NCI-H524 (cell line): ENCODE measurements around the gene NAALADL2.
"Not testable (repeated sequence)": the region's sequence is repeated elsewhere in the genome, so short reads cannot be mapped to it uniquely, and the experiment has no call there.

Experiments
- DNase-seq, 2 experiments: peaks; one replicate each; lab custom pipeline; 2025; lab: John Stamatoyannopoulos, UW

The NAALADL2 gene

DNA sequence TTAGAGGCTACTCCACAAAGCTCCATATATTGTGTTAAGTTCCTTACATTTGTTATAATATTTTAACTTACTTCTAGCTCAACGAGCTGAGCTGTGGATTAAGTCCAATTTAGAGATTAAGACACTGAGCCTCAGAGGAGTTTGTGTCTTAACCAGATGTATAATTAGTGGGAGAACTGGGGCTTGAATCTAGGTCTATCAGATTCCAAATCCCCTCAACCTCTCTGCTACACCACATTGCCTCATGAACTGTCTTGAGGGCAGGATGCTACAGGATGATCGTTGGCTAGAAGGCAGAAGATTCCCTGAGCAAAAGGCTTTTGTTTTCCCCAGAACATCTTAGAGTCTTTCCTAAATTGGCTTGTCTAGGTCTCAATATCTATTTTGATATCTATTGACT, 890.8 kb downstream of the NAALADL2 start:
- DNase-seq, result peak; percentile 46 to 66

DNA sequence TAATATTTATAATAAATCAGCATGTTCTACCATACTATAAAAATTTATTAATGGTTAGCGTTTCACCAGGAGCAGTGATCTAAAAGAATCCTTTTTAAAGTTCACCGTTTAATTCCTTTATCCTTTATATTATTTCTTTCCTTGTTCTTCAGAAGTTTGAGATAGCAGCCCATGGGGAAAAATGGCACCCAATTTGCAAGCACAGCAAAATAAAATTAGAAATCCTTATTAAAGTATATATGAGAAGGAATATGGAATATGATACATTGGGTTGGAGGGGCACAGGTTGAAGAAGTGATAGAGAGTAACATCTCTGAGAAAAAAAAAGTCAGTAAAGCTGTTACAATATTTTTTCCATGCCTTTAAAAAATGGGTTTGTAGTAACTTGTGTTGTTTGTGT, 892.0 kb downstream of the NAALADL2 start:
- DNase-seq, result no peak

DNA sequence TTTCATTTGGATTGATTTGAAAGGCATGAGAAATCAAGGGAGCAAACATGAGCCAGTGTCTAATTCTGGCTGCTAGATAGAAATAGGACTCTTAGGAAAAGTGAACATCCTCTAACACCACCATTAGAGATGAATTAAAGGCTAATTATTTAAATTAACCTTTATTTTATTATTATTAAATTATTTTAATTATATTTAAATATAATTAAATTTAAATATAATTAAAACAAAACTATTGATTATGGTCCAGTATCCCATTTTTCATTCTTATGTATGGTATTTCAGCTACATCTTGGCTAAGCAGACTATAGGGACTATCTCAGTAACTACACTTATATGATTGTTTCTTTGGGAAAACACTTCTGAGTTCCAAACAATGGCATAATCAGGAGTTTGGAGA, 904.8 kb downstream of the NAALADL2 start:
- no peak for DNase-seq

DNA sequence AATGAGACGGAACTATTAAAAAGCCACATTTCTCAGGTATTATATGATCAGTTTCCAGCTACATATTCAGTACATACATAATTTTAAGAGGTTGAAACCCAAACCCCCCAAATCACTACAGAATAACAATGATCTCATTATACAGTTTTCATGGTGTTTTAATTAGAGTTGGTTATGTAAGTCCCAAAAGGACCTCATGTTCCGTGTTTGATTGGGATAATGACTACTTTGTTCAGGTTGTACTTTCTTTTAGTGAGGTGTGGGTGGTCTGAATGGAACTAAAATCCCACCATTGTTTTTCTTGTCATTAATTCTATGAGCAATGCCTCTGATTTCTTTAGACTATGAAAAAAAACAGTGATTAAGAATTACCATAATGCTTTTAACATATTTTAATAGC, 905.6 kb downstream of the NAALADL2 start:
- no peak for DNase-seq

DNA sequence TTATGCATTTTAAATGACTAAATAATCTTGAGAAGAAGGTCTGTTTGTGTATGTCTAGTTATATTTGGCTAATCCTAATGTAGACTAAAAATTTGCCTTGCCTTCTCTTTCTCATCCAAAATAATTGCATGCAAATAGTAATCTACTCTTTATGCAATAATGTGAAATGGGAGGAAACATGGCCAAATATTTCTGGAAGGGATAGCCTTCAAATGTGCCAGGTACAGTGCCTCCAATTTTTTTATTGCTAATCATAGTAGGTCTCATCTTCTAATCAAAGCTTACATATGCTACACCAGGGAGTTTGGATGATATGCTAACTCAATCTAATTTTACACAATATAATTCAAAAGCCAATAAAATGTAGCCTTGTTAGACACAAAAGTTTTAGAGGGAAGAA, 911.3 kb downstream of the NAALADL2 start:
- DNase-seq, result no peak

DNA sequence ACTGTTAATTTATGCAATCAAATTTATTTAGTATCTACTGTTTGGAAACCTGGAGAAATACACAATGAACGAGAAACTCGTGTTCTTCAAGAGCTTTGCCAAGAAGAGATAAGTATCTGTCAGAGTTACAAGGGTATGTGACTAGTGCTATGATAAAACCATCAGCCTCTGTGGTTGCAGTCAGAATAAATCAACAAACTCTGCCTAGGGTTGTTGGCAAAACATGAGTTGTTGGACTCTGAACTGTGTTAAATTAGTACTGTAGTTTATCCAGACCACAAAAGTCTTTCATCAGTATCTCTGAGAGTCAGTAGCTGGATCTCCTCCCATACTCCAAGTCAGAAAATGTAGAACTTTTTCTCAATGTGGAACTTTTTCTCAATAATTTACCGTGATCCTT, 918.4 kb downstream of the NAALADL2 start:
- no peak for DNase-seq

DNA sequence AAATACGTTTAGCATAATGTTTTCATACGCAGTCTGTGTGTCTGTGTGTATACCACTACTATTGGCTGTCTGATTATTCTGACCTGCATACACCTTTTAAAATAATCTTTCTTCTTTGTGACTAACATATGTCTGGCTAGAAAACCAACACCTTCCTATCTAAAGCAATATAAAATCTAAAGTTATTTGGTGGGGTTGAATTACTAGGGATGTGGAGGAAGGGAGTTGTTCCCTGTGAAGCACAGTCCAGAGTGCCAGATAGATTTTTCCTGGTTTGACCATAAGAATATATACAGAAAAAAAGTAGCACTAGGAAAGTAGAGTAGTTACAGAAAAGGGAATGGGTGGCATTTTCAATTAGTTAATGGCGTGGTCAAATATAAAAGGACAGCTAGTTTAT, 918.8 kb downstream of the NAALADL2 start:
- DNase-seq, result no peak

DNA sequence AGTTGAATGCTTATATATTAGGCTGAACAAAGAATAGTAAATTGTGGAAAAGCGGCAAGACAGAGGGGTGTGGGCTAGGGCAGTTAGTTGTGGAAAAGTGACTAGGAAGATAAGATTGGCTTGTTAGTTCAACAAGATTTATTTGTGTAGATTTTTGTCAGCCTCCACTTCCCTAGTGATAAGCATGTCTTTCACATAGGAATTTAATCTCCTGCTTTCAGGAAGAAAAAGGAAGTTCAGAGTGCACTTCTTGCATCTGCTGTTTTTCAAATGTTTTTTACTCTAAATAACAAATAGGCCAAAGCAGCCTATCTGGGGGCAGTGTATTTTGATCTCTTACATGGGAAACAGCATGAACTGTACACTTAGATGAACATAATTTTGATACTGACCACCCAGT, 919.9 kb downstream of the NAALADL2 start:
- no peak for DNase-seq

DNA sequence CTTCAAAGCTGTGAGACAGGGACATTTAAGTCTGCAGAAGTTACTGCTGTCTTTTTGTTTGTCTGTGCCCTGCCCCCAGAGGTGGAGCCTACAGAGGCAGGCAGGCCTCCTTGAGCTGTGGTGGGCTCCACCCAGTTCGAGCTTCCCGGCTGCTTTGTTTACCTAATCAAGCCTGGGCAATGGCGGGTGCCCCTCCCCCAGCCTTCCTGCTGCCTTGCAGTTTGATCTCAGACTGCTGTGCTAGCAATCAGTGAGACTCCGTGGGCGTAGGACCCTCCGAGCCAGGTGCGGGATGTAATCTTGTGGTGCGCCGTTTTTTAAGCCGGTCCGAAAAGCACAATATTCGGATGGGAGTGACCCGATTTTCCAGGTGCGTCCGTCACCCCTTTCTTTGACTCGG, 928.0 kb downstream of the NAALADL2 start:
- DNase-seq, result not testable (repeated sequence)

DNA sequence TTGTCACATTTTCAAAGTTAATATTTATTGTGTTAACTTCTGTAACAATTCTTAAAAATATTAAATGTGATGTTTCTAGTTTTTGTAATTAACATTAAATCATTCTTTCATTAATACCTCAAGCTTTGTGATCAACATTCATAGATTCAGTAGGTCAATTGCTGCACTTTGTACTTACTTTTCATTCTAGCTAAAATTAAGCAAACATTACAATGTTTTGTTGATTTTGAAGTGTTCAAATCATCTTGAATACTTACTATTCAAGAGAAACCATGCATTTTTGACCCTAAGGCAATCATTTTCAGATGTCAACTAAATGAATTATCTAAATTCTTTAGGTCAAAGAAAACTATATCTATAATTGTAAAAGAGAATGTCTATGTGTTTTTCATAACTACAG, 933.1 kb downstream of the NAALADL2 start:
- no peak for DNase-seq

DNA sequence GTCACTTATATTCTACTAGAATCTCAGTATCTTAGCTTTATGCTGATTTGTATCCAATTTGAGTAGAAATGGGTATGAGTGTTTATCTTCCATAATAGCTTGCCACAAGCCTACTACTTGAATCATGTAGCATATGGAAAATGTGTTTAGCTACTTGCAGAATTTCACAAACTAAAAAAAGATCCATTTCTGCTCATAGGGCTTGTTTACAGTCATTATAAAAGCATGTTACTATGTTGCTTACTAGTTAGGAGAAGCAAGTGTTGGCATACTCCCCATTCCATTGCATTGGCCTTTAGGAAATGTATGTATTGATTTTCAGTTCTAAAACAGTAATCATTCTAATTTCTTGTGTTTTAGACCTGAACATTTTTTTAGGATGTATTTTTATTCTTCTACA, 939.2 kb downstream of the NAALADL2 start:
- no peak for DNase-seq

DNA sequence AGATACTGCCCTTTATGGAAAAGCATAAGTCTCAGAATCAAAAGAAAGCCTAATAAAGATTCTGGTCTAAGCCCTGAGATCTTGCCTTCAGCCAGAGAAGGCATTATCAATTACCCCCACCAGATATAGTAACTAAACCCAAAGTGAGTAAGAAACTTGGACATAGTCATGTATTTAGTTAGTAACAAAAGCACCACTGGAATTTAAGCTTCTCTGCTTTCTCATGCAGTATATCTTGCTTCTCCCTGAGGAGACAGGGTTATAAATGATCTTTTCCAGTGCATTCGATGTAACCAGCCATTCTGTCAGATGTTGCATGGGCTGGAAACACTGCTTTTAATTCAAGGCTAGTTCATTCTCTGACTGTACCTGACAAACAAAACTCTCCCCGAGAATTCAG, 946.7 kb downstream of the NAALADL2 start:
- no peak for DNase-seq

DNA sequence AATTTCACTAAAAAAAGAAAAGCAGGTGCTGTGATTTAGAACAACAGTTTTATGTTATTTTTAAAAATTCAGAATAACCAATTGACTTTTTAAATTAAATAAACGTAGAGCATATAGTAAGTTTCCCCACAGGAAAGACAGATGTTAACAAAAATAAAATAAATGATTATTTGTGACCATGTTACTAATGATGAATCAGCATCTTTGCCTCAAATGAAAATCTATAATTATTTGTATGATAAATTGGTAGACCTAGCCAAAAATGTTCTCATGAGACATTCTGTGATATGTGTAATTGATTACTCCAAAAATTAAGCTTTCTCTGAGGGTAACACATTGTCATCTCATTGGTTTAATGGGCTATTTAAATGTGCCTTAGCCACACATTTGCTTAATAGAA, 948.0 kb downstream of the NAALADL2 start:
- DNase-seq, result no peak

DNA sequence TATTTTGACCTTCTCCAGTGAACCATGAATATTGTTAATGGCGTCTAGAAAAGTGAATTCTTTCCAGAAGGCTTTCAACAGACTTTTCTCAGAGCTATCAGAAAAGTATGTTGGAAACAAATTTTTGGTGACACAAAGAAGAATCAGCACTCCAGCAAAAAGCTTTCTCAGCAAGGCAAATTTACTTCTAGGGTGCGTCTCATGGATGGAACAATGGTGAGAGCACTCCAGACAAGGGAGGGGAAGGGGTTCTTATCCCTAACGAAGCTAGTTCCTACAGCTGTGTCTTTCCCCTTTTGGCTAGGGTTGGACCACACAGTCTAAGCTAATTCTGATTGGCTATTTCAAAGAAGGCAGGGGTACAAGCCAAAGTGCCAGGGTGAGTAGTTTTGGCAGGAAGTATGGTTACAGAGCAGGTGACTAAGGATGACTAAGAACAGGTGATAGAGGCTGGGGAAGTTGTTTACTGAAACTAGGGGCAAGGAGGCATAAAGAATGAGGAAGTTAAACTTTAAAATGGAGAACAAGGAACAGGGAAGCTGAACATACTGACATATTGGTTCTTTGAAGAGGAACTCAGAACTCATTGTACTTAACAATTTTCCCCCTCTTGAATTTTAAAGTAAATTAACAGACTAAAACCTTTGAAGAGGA, 959.8 kb downstream of the NAALADL2 start:
- no peak for DNase-seq

DNA sequence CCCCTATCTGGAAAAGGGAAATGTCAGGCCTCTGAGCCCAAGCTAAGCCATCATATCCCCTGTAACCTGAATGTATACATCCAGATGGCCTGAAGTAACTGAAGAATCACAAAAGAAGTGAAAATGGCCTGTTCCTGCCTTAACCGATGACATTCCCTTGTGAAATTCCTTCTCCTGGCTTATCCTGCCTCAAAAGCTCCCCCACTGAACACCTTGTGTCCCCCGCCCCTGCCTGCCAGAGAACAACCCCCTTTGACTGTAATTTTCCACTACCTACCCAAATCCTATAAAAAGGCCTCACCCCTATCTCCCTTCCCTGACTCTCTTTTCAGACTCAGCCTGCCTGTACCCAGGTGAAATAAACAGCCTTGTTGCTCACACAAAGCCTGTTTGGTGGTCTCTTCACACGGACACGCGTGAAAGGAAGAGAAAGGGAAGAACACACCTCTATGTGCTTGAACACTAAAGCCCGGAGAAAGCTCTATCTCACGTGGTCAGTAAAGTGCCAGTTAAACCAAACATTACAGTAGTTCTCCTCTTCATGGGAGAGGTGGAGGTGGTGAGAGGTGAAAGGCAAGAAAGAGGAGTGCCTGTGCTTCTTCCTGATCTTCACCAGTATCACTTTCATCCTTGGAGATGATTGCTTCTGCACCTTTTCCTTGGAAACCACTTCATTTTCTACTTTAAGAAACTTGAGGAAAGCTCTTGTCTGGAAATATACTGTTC, 963.8 kb downstream of the NAALADL2 start:
- not testable (repeated sequence) for DNase-seq

DNA sequence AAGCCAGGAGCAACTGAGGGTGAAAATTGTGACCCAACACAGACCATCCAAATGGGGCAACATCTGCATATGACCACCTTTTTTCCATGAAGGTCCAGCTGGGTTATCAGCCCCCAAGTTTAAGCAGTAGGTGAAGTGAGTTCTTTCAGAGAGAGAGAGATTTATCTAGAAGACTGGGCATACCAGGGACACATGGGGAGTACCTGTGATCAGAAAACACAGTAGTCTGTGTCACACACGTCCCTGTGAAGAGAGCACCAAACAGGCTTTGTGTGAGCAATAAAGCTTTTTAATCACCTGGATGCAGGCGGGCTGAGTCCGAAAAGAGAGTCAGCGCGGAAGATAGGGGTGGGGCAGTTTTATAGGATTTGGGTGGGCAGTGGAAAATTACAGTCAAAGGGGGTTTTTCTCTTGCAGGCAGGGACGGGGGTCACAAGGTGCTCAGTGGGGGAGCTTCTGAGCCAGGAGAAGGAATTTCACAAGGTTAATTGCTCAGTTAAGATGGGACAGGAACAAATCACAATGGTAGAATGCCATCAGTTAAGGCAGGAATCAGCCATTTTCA, 966.0 kb downstream of the NAALADL2 start:
- not testable (repeated sequence) for DNase-seq

DNA sequence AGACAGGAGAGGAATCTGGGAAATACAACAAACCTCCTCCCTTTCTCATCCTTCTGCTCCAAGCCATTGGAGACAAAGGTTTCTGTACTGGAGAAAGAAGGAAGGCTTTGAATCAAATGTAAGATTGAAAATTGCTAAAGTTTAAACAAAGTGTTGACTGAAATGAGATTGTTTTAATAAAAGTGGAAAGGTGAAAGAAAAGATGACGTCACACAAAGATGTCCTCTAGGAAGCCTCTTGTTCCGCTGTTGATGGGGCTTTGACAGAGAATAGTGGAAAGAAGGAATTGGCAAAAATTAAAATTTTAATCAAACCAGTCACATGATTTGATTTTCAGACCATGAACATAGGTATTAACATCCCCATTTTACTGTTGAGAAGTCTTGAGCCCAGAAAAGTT, 967.6 kb downstream of the NAALADL2 start:
- DNase-seq, result no peak

DNA sequence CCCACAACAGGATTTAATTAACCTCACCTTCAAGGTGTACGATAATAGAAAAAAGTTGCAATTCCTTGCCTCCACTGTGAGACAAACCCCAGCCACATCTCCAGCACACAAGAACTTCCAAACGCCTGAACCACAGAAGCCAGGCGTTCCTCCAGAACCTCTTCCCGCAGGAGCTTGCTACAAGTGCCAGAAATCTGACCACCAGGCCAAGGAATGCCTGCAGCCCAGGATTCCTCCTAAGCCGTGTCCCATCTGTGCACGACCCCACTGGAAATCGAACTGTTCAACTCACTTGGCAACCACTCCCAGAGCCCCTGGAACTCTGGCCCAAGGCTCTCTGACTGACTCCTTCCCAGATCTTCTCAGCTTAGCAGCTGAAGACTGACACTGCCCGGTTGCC, 970.7 kb downstream of the NAALADL2 start:
- not testable (repeated sequence) for DNase-seq

DNA sequence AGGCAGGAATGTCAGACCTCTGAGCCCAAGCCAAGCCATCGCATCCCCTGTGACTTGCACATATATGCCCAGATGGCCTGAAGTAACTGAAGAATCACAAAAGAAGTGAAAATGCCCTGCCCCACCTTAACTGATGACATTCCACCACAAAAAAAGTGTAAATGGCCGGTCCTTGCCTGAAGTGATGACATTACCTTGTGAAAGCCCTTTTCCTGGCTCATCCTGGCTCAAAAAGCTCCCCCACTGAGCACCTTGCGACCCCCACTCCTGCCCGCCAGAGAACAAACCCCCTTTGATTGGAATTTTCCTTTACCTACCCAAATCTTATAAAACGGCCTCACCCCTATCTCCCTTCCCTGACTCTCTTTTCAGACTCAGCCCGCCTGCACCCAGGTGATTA, 976.6 kb downstream of the NAALADL2 start:
- DNase-seq, result not testable (repeated sequence)

DNA sequence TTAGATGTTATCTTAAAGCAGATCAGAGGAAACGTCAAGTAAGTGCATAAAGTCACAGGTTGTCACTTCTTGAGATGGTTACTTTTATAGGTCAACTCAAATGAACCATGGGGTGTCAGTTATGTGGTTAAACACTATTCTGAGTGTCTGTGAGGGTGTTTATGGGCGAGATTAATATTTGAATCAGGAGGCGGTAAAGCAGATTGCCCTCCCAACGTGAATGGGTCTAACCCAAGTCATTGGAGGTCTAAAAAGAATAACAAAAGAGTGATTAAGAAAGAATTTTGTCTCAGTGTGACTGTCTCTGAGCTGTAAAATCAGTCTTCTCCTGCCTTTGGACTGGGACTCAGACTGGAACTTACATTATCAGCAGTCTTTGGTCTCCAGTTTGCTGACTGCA, 977.5 kb downstream of the NAALADL2 start:
- DNase-seq, result no peak

DNA sequence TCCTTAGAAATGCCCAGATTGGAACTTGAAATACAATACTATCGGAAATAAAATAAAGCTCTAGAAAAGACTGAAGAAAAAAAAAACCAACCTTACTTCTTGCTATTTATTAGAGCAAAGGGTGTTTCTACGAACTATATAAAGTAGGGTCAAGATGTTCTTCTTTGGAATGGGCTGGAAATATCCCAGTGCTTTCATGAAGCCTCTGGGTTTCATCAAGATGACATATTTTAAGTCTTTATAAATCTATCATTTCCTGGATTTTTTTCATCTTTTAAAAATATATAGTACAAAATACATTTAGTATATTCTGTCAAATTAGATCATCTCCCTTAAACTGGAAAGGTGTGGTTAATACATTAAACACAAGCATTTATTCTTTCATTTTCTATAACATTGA, 978.8 kb downstream of the NAALADL2 start:
- no peak for DNase-seq

DNA sequence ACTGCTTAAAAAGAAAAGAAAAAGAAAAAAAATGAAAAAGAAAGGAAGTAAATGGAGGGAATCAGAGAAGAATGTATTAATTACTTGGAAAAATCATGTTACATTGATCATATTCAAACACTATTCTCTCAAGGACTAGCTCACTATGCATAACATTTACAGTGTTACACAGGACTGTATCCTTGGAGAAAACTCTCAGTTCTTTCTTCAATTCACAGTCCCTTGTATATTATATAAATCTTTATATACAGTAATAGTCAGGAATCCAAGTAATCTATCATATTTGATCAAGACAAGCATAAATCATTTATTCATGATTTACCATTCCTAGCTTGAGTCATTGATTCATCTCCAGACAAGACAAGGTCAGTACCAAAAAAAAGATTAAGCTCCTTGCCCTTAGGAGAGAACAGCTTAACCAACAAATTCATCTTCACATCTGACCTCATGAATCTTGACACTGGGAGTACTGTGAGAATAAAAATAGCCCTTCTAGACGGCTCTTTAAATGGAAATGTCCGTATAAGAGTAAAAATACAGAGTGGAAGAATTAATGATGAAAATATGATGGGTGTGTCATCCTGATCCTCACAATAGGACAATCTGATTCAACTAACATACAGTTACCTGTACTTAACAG, 980.4 kb downstream of the NAALADL2 start:
- no peak for DNase-seq

DNA sequence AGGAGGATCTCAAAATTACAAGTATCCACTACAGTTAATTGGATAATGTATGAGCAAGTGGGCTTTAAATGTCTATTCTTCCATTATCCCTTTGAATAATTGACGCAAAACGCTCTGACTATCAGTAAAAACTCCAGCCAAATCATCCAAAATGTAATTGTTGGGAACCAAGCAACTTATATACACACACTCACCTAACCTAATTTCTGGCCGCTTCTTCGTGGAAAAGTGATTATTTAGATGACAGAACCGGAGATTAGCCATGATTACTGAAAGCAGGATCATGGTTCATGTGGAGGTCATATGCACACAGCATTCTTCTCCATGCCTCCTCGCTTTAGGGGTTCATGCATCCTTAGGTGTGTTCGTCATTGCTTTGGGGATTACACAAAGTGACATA, 992.4 kb downstream of the NAALADL2 start:
- DNase-seq, result peak; percentile 68 to 87
